ENCODE results near the gene STXBP6. TPM values are rescaled to one million over a fixed set of nuclear protein-coding genes. Genes with fewer than 3 reads are reported as not detected.

STXBP6 gene
- total RNA-seq, 4 donors from 2014 or later, result 2.6 to 5.5 (median 4.4) TPM

GRCh38 chr14:25086821-25087396 is 37.0 kb upstream of the STXBP6 start:
- Histone ChIP-seq H3K9me3 (no peaks in the 10 kb centered on the region), H3K4me1 (no peaks in the 10 kb centered on the region), H3K36me3 (no peaks in the 10 kb centered on the region), H3K27ac (no peak overlapping the region), H3K4me3 (no peak overlapping the region), H3K27me3 (no peaks in the 10 kb centered on the region)
- TF ChIP-seq CTCF (IDR thresholded peaks at IDR 0.05 in 4 of 5, conservative IDR thresholded peaks at IDR 0.05 in 1 of 5) (no peak), POLR2A (IDR thresholded peaks at IDR 0.05) (no peak)
- DNase-seq, result no peak
- in situ Hi-C loops (cut with MboI; ENCODE audit: low sequenced_read_pairs in 4 of 4) (no loop called here), intact Hi-C loops (cut with DNase I; ENCODE audit: low total_unique reads) (no loop called here)
- no peak for ATAC-seq

GRCh38 chr14:25086081-25086480 is 36.1 kb upstream of the STXBP6 start:
- TF ChIP-seq POLR2A (IDR thresholded peaks at IDR 0.05) (no peak), CTCF (IDR thresholded peaks at IDR 0.05 in 4 of 5, conservative IDR thresholded peaks at IDR 0.05 in 1 of 5) (no peak)
- Histone ChIP-seq H3K9me3 (no peaks in the 10 kb centered on the region), H3K4me3 (no peak overlapping the region), H3K4me1 (no peaks in the 10 kb centered on the region), H3K36me3 (no peaks in the 10 kb centered on the region), H3K27me3 (no peaks in the 10 kb centered on the region), H3K27ac (no peak overlapping the region)
- ATAC-seq, result no peak
- intact Hi-C loops (cut with DNase I; ENCODE audit: low total_unique reads) (no loop called here), in situ Hi-C loops (cut with MboI; ENCODE audit: low sequenced_read_pairs in 4 of 4) (no loop called here)
- no peak for DNase-seq

GRCh38 chr14:25080682-25081081 is 30.7 kb upstream of the STXBP6 start:
- H3K27me3 ChIP-seq, result no peaks in the 10 kb centered on the region
- no peaks in the 10 kb centered on the region for H3K36me3 ChIP-seq
- H3K9me3 ChIP-seq, result no peaks in the 10 kb centered on the region
- intact Hi-C loops (cut with DNase I; ENCODE audit: low total_unique reads) (no loop called here), in situ Hi-C loops (cut with MboI; ENCODE audit: low sequenced_read_pairs in 4 of 4) (no loop called here)
- ATAC-seq (no peak), DNase-seq (no peak)
- H3K27ac ChIP-seq, result no peak overlapping the region
- TF ChIP-seq POLR2A (IDR thresholded peaks at IDR 0.05) (no peak), CTCF (IDR thresholded peaks at IDR 0.05 in 4 of 5, conservative IDR thresholded peaks at IDR 0.05 in 1 of 5) (no peak)
- H3K4me1 ChIP-seq, result no peaks in the 10 kb centered on the region
- no peak overlapping the region for H3K4me3 ChIP-seq

GRCh38 chr14:25079311-25079710 is 29.4 kb upstream of the STXBP6 start:
- H3K27me3 ChIP-seq, result no peaks in the 10 kb centered on the region
- TF ChIP-seq POLR2A (IDR thresholded peaks at IDR 0.05), result no peak
- DNase-seq, result no peak
- no peak overlapping the region for H3K27ac ChIP-seq
- H3K9me3 ChIP-seq, result no peaks in the 10 kb centered on the region
- in situ Hi-C loops (cut with MboI; ENCODE audit: low sequenced_read_pairs in 4 of 4) (no loop called here), intact Hi-C loops (cut with DNase I; ENCODE audit: low total_unique reads) (no loop called here)
- H3K36me3 ChIP-seq, result no peaks in the 10 kb centered on the region
- no peak for ATAC-seq
- no peak overlapping the region for H3K4me3 ChIP-seq
- H3K4me1 ChIP-seq, result no peaks in the 10 kb centered on the region

- TF ChIP-seq POLR2A (IDR thresholded peaks at IDR 0.05), result no peak
- no peak for TF ChIP-seq CTCF (IDR thresholded peaks at IDR 0.05 in 4 of 5, conservative IDR thresholded peaks at IDR 0.05 in 1 of 5)
- no peaks in the 10 kb centered on the region for H3K27me3 ChIP-seq
- no peak overlapping the region for H3K27ac ChIP-seq
- H3K36me3 ChIP-seq, result no peaks in the 10 kb centered on the region
- no peak for DNase-seq
- intact Hi-C loops (cut with DNase I; ENCODE audit: low total_unique reads) (no loop called here), in situ Hi-C loops (cut with MboI; ENCODE audit: low sequenced_read_pairs in 4 of 4) (no loop called here)
- no peak for ATAC-seq
- H3K9me3 ChIP-seq, result no peaks in the 10 kb centered on the region
- no peak overlapping the region for H3K4me3 ChIP-seq
- H3K4me1 ChIP-seq, result no peaks in the 10 kb centered on the region
Measured at GRCh38 chr14:25074099-25074685, 24.2 kb upstream of the STXBP6 start.
